Subcutaneous adipose tissue (tissue), 4 donors: ENCODE results near the gene BRD3OS. TPM values are rescaled to one million over a fixed set of nuclear protein-coding genes. Genes with fewer than 3 reads are reported as not detected.

Experiments used
- CTCF ChIP-seq: fragments of 450-650 bp; IDR thresholded peaks from one replicate; pipeline ENCODE4 v1.5.1; 2016; ENCODE audit warnings: low read depth, mild to moderate bottlenecking, control low read depth, antibody characterized with exemption, moderate library complexity
- total RNA-seq, 4 donors: library from RNA; depleted of rRNA; stranded (reverse); fragments of >200 nt; gene quantifications; one replicate each; pipeline ENCODE4 v1.1.0, GENCODE V29; 2016

Gene BRD3OS
- total RNA-seq, 4 donors from 2014 or later: 6.8 to 25.8 (median 11.4) TPM

- no peak for TF ChIP-seq CTCF
These were observed 3.4 kb downstream of the BRD3OS start for GRCh38 chr9:134028575-134029247.

GRCh38 chr9:134029248-134030226 lies 4.3 kb downstream of the BRD3OS start:
- no peak for TF ChIP-seq CTCF

DNA sequence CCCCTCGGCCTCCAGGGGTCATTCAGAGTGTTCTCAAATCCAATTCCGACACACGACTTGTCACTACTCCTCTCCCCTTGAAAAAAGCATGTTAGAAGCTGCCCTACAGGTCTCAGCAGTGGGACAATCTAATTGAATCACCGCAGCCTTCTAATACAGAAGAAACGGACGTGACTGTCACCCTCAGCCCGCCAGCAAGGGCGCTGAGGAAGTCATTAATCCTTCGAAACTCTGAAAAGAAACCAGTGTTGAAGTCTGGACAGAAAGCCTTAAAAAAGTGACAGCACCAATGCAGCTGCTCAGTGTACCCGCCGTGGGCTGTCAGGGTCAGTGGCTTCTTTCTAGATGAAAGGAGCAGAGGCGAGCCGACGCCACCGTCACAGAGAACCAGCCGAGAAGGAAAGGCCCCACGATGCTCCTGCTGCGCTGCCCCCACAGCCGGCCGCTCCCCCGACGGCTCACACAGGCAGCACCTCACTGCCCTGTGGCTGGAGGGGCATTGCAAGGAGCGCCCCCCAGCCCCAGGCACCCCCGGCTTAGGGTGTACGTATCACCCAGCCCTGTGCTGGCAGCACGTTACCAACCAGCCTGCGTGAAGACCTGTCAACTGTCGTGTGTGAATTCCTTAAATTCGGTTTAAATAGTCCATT lies 5.7 kb downstream of the BRD3OS start:
- TF ChIP-seq CTCF: no peak

DNA sequence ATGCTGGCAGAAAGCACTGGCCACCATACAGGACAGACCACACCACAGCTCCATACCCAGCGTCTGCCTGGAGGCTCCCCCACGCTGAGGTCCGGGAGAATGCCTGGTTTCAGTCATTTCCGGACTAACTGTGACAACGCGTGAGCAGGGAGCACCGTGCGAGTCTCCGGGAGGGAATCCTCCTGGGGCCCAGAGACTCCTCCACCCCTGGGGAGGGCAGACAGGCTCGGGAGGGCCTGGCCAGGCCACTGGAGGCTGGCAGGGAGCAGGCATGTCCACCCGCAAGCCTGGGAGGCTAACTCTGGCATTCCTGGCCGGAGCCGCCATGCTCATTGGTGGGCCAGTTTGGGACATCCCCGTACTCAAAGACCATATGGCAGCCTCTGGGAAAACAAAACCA lies 6.5 kb downstream of the BRD3OS start:
- TF ChIP-seq CTCF: no peak

- TF ChIP-seq CTCF: no peak
These were observed 7.4 kb downstream of the BRD3OS start for GRCh38 chr9:134032456-134033222.

DNA sequence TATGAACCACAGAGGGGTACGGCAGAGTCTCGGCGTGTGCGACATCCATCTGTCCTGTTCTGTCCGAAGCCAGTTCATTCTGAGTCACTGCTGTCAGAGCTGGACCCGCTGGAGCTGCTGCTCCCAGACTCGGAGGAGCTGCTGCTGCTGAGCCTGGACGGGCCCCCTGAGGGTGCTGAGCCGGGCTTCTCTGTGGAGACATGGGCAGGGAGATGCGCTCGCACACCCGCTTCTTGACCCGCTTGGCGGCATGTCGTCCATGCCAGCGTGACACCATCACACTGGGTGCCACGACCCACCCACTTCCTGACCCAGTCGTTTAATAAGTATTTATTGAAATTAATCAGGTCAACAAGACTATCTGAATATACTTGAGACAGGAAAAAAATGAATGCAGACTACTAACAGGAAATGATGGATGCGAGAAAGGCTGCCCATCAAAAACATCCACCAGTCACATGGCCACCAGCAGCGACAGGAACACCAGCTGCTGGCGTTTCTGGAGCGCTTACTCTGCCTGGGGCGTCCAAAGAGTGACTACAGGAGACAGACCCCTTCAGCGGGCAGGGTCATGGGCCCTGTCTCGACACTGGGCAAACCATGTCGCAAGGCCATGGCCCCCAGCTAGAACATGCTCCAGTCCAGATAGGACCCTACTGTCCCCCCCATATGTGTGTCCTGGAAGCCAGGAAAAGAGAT lies 8.4 kb downstream of the BRD3OS start:
- no peak for TF ChIP-seq CTCF
